Measurements from ENCODE around the gene CEMP1. TPM values are rescaled to one million over a fixed set of nuclear protein-coding genes. Genes with fewer than 3 reads are reported as not detected.

Gene CEMP1
- total RNA-seq, 1 experiment from 2014 or later: not detected

DNA sequence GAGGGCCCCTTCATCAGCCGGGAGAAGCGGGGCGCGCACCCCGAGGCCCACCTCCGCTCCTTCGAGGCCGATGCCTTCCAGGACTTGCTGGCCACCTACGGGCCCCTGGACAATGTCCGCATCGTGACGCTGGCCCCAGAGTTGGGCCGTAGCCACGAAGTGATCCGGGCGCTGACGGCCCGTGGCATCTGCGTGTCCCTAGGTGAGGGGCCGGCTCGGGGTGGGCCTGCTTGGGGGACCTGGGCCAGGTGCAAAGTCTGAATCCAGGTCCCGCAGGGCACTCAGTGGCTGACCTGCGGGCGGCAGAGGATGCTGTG, 3.5 kb downstream of the CEMP1 start:
- peaks cover 5 to 47% (median 20%) of the 10 kb centered on the region in 3 experiments; a peak in 6 of 7 replicates for H3K36me3 Mint-ChIP-seq (ENCODE audit: insufficient read depth in 1 of 3, low read depth in 3 of 3)
- no peak overlapping the region for H3K9ac ChIP-seq (ENCODE audit: extremely low read depth, insufficient read length, low read length)
- no peak overlapping the region for H2BK5ac ChIP-seq (ENCODE audit: insufficient read length, low read length)
- no peaks in the 10 kb centered on the region for H3K9me3 Mint-ChIP-seq
- H3K14ac ChIP-seq (ENCODE audit: insufficient read depth, low read length): no peak overlapping the region
- no peak overlapping the region for H3K27ac Mint-ChIP-seq
- no peak overlapping the region for H2BK15ac ChIP-seq (ENCODE audit: low read depth, low read length)
- no peak overlapping the region for H3T11ph ChIP-seq (ENCODE audit: low read length)
- H3K79me1 ChIP-seq (ENCODE audit: insufficient read depth, low read depth, low read length, poor library complexity, severe bottlenecking): no peaks in the 10 kb centered on the region
- H3K9me3 ChIP-seq (ENCODE audit: control insufficient read depth, low read depth, low read length): no peaks in the 10 kb centered on the region
- H3K27me3 Mint-ChIP-seq (ENCODE audit: low read depth): no peaks in the 10 kb centered on the region
- H3K4ac ChIP-seq (ENCODE audit: low read depth, low read length): no peak overlapping the region
- no peak for DNase-seq
- no peak overlapping the region for H3K27ac ChIP-seq (ENCODE audit: insufficient read length, low read depth, low read length)
- H4K8ac ChIP-seq (replicated peaks; ENCODE audit: insufficient read length, low read depth, low read length): no peak overlapping the region
- no peak overlapping the region for H2AK5ac ChIP-seq (ENCODE audit: insufficient read length, low read length)
- peaks cover 4 to 12% of the 10 kb centered on the region in 2 experiments for H3K4me1 Mint-ChIP-seq
- H4K5ac ChIP-seq (ENCODE audit: insufficient read length, low read depth, low read length): no peak overlapping the region
- no peaks in the 10 kb centered on the region for H3K79me2 ChIP-seq (ENCODE audit: insufficient read depth, low read length)
- H2AFZ ChIP-seq (ENCODE audit: low read length): no peak overlapping the region
- no CpG with 5 or more reads among the region's 24 CpGs for WGBS (ENCODE audit: extremely low coverage, insufficient read length, low lambda C conversion rate)
- H2BK12ac ChIP-seq (ENCODE audit: insufficient read length, low read depth, low read length): no peak overlapping the region
- H3K4me1 ChIP-seq (ENCODE audit: insufficient read depth, low read length): no peaks in the 10 kb centered on the region
- no peak overlapping the region for H4K91ac ChIP-seq (ENCODE audit: insufficient read length, low read depth, low read length)
- H3K4me2 ChIP-seq (ENCODE audit: insufficient read depth, insufficient read length, low read length): no peak overlapping the region
- H4K20me1 ChIP-seq (ENCODE audit: control insufficient read depth, insufficient read depth, insufficient read length): no peaks in the 10 kb centered on the region
- no peaks in the 10 kb centered on the region for H3K27me3 ChIP-seq (ENCODE audit: insufficient read depth, low read length)
- no peak overlapping the region for H2BK20ac ChIP-seq (ENCODE audit: low read depth, low read length, poor library complexity, severe bottlenecking)
- H3K4me3 Mint-ChIP-seq: no peak overlapping the region
- no peak overlapping the region for H2BK120ac ChIP-seq (ENCODE audit: low read depth, low read length, poor library complexity, severe bottlenecking)
- H3K18ac ChIP-seq (ENCODE audit: insufficient read length, low read depth, low read length): no peak overlapping the region
- no peak overlapping the region for H3K56ac ChIP-seq (ENCODE audit: insufficient read length, low read depth, low read length)
- no peak overlapping the region for H3K23ac ChIP-seq (ENCODE audit: insufficient read length, low read depth, low read length)
- TF ChIP-seq, protein P1, sequence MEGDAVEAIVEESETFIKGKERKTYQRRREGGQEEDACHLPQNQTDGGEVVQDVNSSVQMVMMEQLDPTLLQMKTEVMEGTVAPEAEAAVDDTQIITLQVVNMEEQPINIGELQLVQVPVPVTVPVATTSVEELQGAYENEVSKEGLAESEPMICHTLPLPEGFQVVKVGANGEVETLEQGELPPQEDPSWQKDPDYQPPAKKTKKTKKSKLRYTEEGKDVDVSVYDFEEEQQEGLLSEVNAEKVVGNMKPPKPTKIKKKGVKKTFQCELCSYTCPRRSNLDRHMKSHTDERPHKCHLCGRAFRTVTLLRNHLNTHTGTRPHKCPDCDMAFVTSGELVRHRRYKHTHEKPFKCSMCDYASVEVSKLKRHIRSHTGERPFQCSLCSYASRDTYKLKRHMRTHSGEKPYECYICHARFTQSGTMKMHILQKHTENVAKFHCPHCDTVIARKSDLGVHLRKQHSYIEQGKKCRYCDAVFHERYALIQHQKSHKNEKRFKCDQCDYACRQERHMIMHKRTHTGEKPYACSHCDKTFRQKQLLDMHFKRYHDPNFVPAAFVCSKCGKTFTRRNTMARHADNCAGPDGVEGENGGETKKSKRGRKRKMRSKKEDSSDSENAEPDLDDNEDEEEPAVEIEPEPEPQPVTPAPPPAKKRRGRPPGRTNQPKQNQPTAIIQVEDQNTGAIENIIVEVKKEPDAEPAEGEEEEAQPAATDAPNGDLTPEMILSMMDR (conservative IDR thresholded peaks at IDR 0.05): no peak
- H3K23me2 ChIP-seq (ENCODE audit: insufficient read length, low read depth, low read length, poor library complexity, severe bottlenecking): peaks cover 8% of the 10 kb centered on the region
